GM21619 (cell line): ENCODE measurements around the gene IL11.
A peak's percentile ranks its signal among the peaks of the same experiment; 100 is the strongest.

Experiments used
- ATAC-seq: cut with Tn5 transposase; IDR thresholded peaks from one replicate; pipeline ENCODE4 v1.9.1; 2021; ENCODE audit not compliant: unreplicated experiment

Gene IL11

GRCh38 chr19:55391191-55391670 is 21.0 kb upstream of the IL11 start:
- no peak for ATAC-seq

DNA sequence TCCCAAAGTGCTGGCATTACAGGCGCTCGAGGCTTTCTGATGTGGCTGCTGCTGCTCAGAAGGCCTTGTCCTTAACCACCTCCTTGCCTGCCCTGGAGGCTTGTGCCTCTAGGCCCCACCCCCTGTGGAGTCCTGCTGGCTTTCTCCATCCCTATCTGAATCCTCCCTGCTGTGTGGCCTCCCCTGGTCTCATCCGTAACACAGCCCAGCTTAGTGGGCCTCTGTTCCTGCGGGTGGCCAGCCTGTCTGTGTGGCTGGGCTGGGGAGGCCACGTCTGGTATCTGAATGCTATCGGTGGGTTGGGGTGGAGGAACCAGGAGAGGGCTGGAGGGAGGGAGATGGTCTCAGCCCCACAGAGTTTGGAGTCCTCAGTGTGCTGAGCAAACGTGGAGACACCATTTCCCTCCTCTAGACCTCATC is 20.2 kb upstream of the IL11 start:
- no peak for ATAC-seq

GRCh38 chr19:55389386-55390317 is 19.4 kb upstream of the IL11 start:
- ATAC-seq = no peak

DNA sequence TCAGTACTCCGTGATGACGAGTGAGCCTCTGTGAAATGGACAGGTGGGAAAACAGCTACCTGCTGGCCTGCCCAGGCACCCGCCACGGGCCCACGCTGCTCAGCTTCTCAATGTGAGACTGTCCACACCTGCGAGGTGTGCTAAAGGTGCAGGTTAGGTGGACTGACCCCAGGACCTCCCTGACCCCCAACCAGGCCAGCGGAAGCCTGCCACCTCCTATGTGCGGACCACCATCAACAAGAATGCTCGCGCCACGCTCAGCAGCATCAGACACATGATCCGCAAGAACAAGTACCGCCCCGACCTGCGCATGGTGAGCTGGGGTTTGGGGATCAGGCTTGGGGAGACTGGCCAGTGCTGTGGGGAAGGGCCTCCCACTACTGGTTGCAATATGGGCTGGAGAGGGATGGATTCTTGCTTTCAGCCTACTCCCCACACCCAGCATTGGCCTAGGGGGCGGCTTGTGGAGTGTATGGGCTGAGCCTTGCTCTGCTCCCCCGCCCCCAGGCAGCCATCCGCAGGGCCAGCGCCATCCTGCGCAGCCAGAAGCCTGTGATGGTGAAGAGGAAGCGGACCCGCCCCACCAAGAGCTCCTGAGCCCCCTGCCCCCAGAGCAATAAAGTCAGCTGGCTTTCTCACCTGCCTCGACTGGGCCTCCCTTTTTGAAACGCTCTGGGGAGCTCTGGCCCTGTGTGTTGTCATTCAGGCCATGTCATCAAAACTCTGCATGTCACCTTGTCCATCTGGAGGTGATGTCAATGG is 17.7 kb upstream of the IL11 start:
- ATAC-seq = no peak

DNA sequence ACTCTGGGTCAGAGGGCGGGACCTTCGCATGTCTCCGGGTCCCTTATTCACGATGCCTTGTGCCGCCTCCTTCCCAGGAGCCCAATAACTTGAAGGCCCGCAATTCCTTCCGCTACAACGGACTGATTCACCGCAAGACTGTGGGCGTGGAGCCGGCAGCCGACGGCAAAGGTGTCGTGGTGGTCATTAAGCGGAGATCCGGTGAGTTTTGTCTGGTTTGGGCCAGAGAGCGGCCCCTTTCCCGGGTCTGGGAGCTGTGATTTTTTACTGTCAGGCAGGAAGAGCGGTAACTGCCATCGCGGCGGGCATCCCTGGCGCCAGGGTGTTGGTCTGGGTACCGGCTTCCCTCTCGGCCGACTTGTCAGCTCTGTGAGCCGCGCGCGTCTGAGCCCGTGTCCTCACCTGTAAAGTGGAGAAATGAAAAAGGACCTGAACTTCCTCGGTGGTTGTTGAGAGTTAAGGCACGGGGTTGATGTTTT is 16.3 kb upstream of the IL11 start:
- ATAC-seq = no peak

DNA sequence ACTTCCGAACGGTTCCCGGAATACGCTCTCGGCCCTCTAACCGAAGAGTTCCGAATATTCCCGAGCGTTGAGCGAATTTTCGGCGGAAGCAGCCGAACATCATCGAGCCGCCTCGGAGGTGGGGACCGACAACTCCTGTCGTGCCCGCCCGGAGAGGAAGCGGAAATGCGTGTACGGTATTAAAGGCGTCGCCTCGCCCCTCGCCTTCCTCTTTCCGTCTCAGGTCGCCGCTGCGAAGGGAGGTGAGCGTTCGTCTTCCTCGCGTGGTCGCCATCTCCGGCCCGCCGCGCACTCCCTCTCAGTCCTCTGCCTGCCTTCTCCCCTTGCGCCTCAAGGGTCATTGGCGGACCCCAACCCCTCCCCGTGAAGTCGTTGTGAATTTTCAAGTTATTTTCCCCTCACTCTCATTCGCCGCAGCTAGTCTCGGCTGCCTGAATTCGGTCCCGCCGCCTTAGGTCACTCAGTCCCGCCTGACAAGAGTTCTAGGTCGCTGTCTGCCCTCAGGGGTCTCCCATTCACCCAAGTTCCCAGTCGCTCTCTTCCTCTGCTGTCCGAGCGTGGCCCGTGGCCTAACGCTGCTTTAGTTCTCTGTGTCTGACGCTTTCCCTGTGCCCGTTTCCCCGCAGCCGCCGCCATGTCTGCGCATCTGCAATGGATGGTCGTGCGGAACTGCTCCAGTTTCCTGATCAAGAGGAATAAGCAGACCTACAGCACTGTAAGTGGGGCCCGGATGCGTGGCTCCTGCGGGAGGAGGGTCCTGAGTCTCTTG is 15.6 kb upstream of the IL11 start, which contains the start of gene RPL28:
TSS of gene RPL28 (plus strand) at position 209 of the 769 bp plus-strand sequence. CDS start at position 635, 426 bp downstream.
- ATAC-seq = peak; percentile 71

DNA sequence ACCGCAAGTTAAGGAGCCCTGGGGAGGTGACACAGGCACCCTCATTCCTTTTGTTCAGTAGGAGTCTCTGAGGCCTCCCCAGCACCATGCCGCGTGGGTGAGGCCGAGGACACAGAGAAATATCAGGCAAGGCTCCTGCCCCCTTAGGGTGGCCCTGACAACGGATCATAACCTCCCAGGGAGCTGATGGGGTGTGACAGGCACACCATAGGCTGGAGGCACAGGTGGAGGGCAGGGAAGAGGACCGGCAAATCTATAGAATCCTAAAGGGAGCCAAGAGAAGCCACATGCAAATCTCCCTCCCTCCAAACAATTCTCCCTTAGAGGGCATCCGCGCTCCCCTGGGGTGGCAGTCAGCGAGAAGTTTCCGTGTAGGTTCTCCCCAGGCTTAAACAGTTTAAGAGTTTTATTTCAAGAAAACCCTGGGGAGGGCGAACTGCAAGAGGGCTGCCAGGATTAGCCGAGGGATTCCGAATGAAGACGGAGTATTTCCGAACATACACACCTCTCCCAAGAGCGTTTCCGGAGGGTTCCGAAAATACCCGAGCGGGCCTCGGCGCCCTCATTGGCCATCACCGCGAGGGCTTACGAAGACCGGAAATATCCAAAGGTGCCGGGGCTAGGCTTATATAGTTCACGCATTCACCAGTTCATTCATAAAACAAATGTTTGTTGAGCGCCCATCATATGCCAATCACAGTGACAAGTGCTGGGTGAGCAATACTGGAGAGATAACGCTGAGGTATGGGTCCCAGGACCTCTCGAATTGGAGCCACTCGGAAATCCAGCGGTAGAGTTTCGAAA is 14.9 kb upstream of the IL11 start:
- peak; percentile 50 for ATAC-seq

DNA sequence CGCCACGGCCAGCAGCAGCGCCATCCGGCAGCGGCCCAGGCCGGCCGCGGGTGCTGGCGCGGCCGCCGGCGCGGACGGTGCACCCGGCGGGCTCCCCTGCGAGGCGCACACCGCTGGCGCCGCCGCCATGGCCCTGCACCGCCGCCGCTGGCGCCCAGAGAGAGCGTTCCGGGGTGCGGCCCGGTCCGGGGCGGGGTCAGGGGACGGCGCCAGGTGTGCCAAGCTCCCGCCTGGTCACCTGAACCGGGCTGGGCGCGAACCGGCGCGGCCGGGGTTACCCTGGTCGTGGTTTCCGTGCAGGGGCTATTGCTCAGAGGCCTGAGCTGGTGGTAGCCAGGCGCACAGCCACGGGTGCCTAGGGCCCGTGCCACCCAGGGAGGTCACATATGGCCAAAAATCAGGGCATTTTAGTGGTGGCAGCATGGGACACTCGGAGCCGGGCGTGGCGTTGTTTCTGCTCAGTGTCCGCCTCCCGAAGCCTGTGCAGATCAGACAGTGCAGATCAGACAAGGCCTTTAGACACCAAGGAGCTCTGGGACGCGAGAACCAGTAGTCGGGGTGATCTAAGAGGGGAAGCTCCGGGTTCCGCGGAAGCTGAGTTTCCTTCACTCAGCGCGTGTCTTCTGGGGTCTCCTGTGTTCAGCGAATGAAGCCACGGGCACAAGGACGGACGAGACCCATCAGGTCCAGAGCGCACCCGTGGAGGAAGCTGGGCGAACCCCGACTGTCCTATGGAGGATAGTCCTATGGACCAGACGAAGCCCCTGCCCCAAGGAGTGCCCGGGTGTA is 14.1 kb upstream of the IL11 start, which contains the start of gene TMEM238:
TSS of gene TMEM238 (minus strand) at position 162 of the 789 bp plus-strand sequence. CDS start at position 129, 33 bp downstream.
- no peak for ATAC-seq

DNA sequence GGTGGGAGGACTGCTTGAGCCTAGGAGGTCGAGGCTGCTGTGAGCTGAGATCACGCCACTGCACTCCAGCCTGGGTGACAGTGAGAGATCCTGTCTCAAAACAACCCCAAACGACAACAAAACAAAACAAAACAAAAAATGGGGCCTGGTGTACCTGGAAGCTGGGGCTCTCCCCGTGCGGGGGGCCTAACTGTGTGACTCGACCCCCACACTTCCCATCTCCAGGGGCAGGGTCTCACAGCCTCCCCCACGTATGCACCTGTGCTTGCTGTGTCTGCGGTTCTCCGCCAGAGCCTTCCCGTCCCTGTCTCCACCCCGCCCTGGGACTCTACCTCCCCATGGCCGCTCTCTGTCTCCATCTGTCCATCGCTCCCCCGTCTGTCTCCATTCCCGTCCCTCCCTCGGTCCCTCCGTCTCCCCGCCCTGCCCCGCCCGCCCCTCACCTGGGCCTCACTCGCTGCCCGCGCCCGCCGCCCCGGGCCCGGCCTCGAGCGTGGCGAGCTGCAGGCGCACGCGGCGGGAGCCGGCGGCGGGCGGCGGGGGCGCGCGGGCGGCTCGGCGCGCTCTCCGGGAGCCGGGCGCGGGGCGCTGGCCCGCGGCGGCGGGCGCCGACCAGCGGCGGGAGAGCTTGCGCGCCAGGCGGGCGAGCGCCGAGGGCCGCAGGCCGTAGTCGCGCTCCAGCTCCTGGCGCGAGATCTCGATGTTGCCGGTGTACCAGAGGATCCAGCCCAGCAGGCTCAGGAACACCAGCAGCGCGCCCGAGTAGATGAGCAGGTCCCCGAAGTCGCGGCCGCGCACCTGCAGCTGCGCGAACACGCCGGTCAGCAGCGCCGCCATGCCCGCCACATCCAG is 13.2 kb upstream of the IL11 start:
- no peak for ATAC-seq

DNA sequence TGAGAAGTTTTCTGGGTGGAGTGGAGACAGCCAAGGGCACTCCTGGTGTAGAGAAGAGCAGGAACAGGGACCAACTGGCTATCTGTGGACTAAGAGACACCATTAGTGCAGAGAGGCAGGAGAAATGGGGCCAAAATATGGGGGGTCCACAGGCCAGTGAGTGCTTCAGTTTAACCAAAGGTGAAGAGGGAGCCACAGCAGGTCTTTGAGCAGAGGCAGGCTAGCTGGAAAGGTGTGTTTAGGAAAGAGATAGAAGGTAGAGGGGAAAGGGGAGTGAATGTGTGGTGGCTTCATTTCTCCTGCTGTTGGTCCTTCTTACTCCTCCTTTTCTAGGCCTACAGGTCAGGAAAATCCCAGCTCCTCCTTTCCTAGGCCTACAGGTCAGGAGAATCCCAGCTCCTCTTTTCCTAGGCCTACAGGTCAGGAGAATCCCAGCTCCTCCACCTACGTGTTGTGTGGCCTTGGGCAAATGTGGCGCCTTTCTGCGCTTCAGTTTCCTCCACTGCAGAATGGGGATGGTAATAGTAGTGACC is 12.3 kb upstream of the IL11 start:
- ATAC-seq = no peak

GRCh38 chr19:55382013-55382412 is 11.8 kb upstream of the IL11 start:
- no peak for ATAC-seq

GRCh38 chr19:55379174-55379573 is 8.9 kb upstream of the IL11 start:
- ATAC-seq = no peak

GRCh38 chr19:55377356-55378131 is 7.3 kb upstream of the IL11 start:
- no peak for ATAC-seq

GRCh38 chr19:55376241-55376933 is 6.1 kb upstream of the IL11 start, which contains the start of gene TMEM190:
Gene TMEM190, plus strand, starts transcription at chr19:55376826. Its CDS starts 28 bp downstream, at chr19:55376854.
- ATAC-seq = no peak

- no peak for ATAC-seq
Measured at GRCh38 chr19:55373993-55374757, 3.9 kb upstream of the IL11 start.
